CD4-positive, alpha-beta T cell (primary cell): ENCODE measurements around the gene FST. TPM values are rescaled to one million over a fixed set of nuclear protein-coding genes. Genes with fewer than 3 reads are reported as not detected.

Source experiments
- ATAC-seq: fragments of 200-7000 bp; cut with Tn5 transposase; one replicate; pipeline ENCODE4 v1.10.0; 2022; ENCODE audit warnings: mild to moderate bottlenecking; ENCODE audit not compliant: poor library complexity
- CTCF ChIA-PET: fragments of 350-600 bp; sonication (Branson Sonifier 250); formaldehyde crosslinking; loops from one replicate; lab custom pipeline; 2021; ENCODE audit warnings: antibody characterized with exemption, inconsistent platforms; lab: Charles Lee
- POLR2A ChIA-PET: fragments of 350-600 bp; sonication (Branson Sonifier 250); formaldehyde crosslinking; loops from one replicate; lab custom pipeline; 2021; ENCODE audit warnings: antibody characterized with exemption, inconsistent platforms; lab: Charles Lee
- DNase-seq, 14 experiments: peaks; one replicate each; pipeline ENCODE4 v3.0.0-alpha.2; 2013 to 2020; ENCODE audit warnings: mixed read lengths in 2 of 14
- H3K27ac ChIP-seq, 2 donors: one replicate each; pipeline versions ENCODE4 v1.5.1 to v1.7.0; 2013; ENCODE audit warnings: low read length in 2 of 2, low read depth in 1 of 2, mild to moderate bottlenecking in 1 of 2
- H3K27me3 ChIP-seq, 2 experiments: 1 replicate in 1 of 2; 2 replicates in 1 of 2; pipeline versions ENCODE4 v1.6.1 to v1.7.0; 2013; ENCODE audit warnings: low read length in 2 of 2, control low read depth in 1 of 2, mild to moderate bottlenecking in 1 of 2, moderate library complexity in 1 of 2; ENCODE audit not compliant: insufficient read depth in 2 of 2, control insufficient read depth in 1 of 2
- H3K36me3 ChIP-seq: one replicate; pipeline ENCODE4 v1.6.1; 2013; ENCODE audit warnings: low read length, control low read depth; ENCODE audit not compliant: insufficient read depth
- H3K4me1 ChIP-seq: one replicate; pipeline ENCODE4 v1.6.1; 2013; ENCODE audit warnings: low read length, control low read depth; ENCODE audit not compliant: insufficient read depth
- H3K4me3 ChIP-seq: one replicate; pipeline ENCODE4 v1.5.1; 2013; ENCODE audit warnings: mild to moderate bottlenecking, low read length, moderate library complexity
- H3K9me3 ChIP-seq, 2 experiments: 1 replicate in 1 of 2; 2 replicates in 1 of 2; pipeline versions ENCODE4 v1.6.1 to v1.7.0; 2013; ENCODE audit warnings: low read length in 2 of 2, mild to moderate bottlenecking in 2 of 2, control low read depth in 1 of 2, moderate library complexity in 1 of 2; ENCODE audit not compliant: control insufficient read depth in 1 of 2, insufficient read depth in 1 of 2
- H3K27ac Mint-ChIP-seq: one replicate; pipeline ENCODE4 v1.8.0; 2020; ENCODE audit warnings: mixed read lengths
- H3K27me3 Mint-ChIP-seq: one replicate; pipeline ENCODE4 v1.8.0; 2021; ENCODE audit warnings: mixed read lengths
- H3K36me3 Mint-ChIP-seq: one replicate; pipeline ENCODE4 v1.8.0; 2021; ENCODE audit warnings: low read depth, mixed read lengths
- H3K4me1 Mint-ChIP-seq: one replicate; pipeline ENCODE4 v1.8.0; 2021; ENCODE audit warnings: low read depth, mixed read lengths
- H3K4me3 Mint-ChIP-seq: one replicate; pipeline ENCODE4 v1.8.0; 2020; ENCODE audit warnings: mild to moderate bottlenecking, mixed read lengths
- H3K9me3 Mint-ChIP-seq: one replicate; pipeline ENCODE4 v1.8.0; 2020; ENCODE audit warnings: mixed read lengths
- intact Hi-C, 2 experiments: fragments of 100-400 bp; cut with DNase I in 1 of 2; cut with micrococcal nuclease in 1 of 2; formaldehyde crosslinking; loops; one replicate each; pipeline versions ENCODE4 v1.15.1 to v1.9.0; 2023 to 2025; cut with DNase I, micrococcal nuclease
- total RNA-seq, 174 experiments: library from RNA in 2 of 174; stranded (reverse) in 2 of 174; gene quantifications; one replicate each; pipeline ENCODE4 v1.2.3 and lab custom pipeline; 2021 to 2026
- TF ChIP-seq, protein P1 (sequence below): fragments of 200-600 bp; IDR thresholded peaks from one replicate; pipeline ENCODE4 v1.8.0; 2022; ENCODE audit warnings: antibody characterized with exemption, mild to moderate bottlenecking

Gene FST
- total RNA-seq, 2 experiments from 2014 or later = 0.67 to 0.99 TPM

DNA sequence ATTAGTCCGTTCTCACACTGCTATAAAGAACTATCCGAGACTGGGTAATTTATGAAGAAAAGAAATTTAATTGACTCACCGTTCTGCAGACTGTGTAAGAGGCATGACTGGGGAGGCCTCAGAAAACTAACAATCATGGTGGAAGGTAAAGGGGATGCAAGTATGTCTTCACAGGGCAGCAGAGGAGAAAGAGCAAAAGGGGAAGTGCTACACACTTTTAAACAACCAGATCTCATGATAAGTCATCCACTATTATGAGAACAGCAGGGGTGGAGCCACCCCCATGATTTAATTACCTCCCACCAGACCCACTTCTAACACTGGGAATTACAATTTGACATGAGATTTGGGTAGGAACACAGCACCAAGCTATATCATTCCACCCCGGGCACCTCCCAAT, 26.6 kb downstream of the FST start:
- TF ChIP-seq, protein P1, sequence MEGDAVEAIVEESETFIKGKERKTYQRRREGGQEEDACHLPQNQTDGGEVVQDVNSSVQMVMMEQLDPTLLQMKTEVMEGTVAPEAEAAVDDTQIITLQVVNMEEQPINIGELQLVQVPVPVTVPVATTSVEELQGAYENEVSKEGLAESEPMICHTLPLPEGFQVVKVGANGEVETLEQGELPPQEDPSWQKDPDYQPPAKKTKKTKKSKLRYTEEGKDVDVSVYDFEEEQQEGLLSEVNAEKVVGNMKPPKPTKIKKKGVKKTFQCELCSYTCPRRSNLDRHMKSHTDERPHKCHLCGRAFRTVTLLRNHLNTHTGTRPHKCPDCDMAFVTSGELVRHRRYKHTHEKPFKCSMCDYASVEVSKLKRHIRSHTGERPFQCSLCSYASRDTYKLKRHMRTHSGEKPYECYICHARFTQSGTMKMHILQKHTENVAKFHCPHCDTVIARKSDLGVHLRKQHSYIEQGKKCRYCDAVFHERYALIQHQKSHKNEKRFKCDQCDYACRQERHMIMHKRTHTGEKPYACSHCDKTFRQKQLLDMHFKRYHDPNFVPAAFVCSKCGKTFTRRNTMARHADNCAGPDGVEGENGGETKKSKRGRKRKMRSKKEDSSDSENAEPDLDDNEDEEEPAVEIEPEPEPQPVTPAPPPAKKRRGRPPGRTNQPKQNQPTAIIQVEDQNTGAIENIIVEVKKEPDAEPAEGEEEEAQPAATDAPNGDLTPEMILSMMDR = no peak
- CTCF ChIA-PET = no interaction called here
- H3K4me3 Mint-ChIP-seq = no peak overlapping the region
- Histone ChIP-seq H3K36me3 (no peaks in the 10 kb centered on the region), H3K4me3 (no peak overlapping the region), H3K9me3 (peaks cover 8 to 19% of the 10 kb centered on the region in 2 experiments), H3K27ac (no peak overlapping the region), H3K4me1 (no peaks in the 10 kb centered on the region), H3K27me3 (peaks cover 0 to 6% of the 10 kb centered on the region in 2 experiments)
- intact Hi-C loops = no loop called here
- H3K36me3 Mint-ChIP-seq = no peaks in the 10 kb centered on the region
- H3K9me3 Mint-ChIP-seq = peaks cover 23% of the 10 kb centered on the region
- DNase-seq = no peak
- peaks cover 22% of the 10 kb centered on the region for H3K27me3 Mint-ChIP-seq
- POLR2A ChIA-PET = no interaction called here
- ATAC-seq = no peak
- H3K27ac Mint-ChIP-seq = no peak overlapping the region
- H3K4me1 Mint-ChIP-seq = no peaks in the 10 kb centered on the region

DNA sequence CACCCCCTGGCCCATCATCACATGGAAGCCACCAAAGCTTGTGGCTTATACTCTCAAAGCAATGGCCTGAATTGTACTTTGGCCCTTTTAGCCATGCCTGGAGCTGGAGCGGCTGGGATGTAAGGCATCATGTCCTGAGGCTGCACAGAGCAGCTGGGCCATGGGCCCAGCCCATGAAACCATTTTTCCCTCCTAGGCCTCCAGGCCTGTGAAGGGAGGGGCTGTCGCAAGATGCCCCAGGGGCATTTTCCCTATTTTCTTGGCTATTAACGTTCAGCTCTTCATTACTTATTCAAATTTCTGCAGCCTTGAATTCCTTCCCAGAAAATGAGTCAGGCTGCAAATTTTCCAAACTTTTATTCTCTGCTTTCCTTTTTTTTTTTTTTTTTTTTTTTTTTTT, 27.7 kb downstream of the FST start:
- Histone ChIP-seq H3K36me3 (no peaks in the 10 kb centered on the region), H3K4me3 (no peak overlapping the region), H3K27me3 (peaks cover 0 to 6% of the 10 kb centered on the region in 2 experiments), H3K9me3 (peaks cover 8 to 22% of the 10 kb centered on the region in 2 experiments), H3K27ac (no peak overlapping the region), H3K4me1 (no peaks in the 10 kb centered on the region)
- POLR2A ChIA-PET = no interaction called here
- CTCF ChIA-PET = no interaction called here
- Mint-ChIP-seq H3K9me3 (peaks cover 23% of the 10 kb centered on the region), H3K4me1 (no peaks in the 10 kb centered on the region), H3K4me3 (no peak overlapping the region), H3K27me3 (peaks cover 14% of the 10 kb centered on the region), H3K27ac (no peak overlapping the region), H3K36me3 (no peaks in the 10 kb centered on the region)
- TF ChIP-seq, protein P1 = no peak
- intact Hi-C loops = no loop called here
- DNase-seq = no peak
- no peak for ATAC-seq

DNA sequence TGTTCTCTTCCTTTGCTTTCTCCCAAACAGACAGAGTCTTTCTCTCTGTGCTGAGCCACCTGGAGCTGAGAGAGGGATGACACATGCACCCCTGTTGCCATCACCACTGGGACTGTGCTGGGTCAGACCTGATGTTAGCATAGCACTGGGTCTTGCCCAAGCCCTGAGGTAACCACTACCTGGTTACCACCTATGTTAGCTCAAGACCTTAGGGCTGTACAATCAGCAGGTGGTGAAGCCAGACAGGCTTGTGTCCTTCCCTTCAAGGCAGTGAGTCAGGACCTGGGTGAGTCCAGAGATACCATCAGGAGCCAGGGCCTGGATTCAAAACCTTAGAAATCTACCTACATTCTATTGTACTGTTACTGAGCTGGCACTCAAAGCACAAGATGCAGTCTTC, 32.1 kb downstream of the FST start:
- intact Hi-C loops = no loop called here
- ChIA-PET POLR2A (no interaction called here), CTCF (no interaction called here)
- Mint-ChIP-seq H3K4me1 (no peaks in the 10 kb centered on the region), H3K4me3 (no peak overlapping the region), H3K27ac (no peak overlapping the region), H3K9me3 (peaks cover 21% of the 10 kb centered on the region), H3K27me3 (peaks cover 8% of the 10 kb centered on the region), H3K36me3 (no peaks in the 10 kb centered on the region)
- Histone ChIP-seq H3K4me3 (no peak overlapping the region), H3K27ac (no peak overlapping the region), H3K36me3 (no peaks in the 10 kb centered on the region), H3K27me3 (no peaks in the 10 kb centered on the region), H3K4me1 (no peaks in the 10 kb centered on the region), H3K9me3 (peaks cover 8 to 22% of the 10 kb centered on the region in 2 experiments)
- TF ChIP-seq, protein P1 = no peak
- no peak for ATAC-seq
- DNase-seq = no peak
